ENCODE results near the gene NEK1.
"Not testable (repeated sequence)": the region's sequence is repeated elsewhere in the genome, so short reads cannot be mapped to it uniquely, and the experiment has no call there.

The NEK1 gene

GRCh38 chr4:169627307-169627706, 14.9 kb upstream of the NEK1 start:
- FAIRE-seq = no peak

GRCh38 chr4:169626331-169627282, 14.2 kb upstream of the NEK1 start:
- FAIRE-seq = no peak

- FAIRE-seq = no peak
Measured at GRCh38 chr4:169625886-169626285, 13.5 kb upstream of the NEK1 start.

DNA sequence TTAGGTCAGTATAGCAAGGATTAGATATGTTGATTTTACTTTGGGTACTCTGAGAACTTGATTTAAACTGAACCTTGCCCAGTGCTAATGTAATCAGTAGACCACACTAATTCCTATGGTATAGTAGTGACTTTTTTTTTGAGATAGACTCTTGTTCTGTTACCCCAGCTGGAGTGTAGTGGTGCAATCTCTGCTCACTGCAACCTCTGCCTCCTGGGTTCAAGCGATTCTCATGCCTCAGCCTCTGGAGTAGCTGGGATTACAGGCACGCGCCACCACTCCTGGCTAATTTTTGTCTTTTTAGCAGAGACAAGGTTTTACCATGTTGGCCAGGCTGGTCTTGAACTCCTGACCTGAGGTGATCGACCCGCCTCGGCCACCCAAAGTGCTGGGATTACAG, 11.6 kb upstream of the NEK1 start:
- not testable (repeated sequence) for FAIRE-seq

- no peak for FAIRE-seq
Measured at GRCh38 chr4:169622566-169622965, 10.2 kb upstream of the NEK1 start.

- no peak for FAIRE-seq
Measured at GRCh38 chr4:169621731-169622492, 9.5 kb upstream of the NEK1 start.

DNA sequence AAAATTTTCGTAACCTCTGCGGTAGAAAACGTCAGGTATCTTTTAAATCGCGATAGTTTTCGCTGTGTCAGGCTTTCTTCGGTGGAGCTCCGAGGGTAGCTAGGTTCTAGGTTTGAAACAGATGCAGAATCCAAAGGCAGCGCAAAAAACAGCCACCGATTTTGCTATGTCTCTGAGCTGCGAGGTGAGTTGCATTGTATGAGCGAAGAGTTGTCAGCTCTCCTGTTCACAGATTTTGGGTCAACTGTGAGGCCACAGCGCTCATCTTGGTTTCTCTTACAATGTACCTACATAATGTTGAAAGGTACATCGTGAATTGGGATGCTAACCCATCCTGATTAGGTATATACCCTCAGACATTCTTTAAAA, 8.5 kb upstream of the NEK1 start:
- FAIRE-seq = no peak

GRCh38 chr4:169619958-169620879, 7.8 kb upstream of the NEK1 start, which contains the start of gene CLCN3:
TSS of gene CLCN3 (plus strand) at chr4:169620578. CDS start at chr4:169635929, 15,351 bp downstream.
- FAIRE-seq = peak; percentile 62

DNA sequence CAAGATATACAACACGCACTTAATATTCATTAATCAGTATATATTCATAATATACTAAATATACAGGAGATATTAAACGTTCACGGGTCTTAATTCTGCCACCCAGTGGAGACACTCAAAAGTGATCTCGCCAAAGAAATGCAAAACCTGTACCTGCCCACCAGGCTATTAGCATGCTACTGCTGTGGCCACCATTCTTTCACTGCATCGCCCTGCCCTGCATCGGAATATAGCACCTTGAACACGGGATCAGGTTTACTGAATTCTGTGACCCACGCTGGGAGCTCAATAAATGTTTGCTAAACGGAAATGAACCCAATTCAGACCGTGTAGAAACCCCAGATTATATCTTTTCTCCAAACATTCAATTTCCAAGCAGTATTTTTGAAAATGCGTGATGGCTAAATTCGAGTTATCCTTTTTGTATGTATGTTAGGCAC, 7.2 kb upstream of the NEK1 start:
- no peak for FAIRE-seq

DNA sequence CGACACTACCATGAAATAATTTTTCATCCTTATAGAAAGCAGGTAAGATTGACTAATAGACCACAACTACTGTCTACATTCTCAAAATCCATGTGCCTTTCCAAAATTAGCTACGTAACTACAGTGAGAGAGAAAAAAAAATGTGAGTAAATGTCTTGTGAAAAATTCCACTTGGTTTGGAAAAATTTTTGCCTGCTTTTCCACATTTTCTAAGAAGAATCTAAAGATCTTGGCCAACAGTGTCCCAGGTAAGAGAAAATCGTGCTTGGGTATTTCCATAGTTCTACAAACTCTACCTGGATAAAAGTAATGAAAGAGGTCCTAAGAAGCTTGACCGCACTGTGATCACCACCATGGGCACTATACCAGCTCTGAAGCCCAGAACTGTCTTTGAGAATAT, 6.6 kb upstream of the NEK1 start:
- FAIRE-seq = no peak

- FAIRE-seq = no peak
Measured at GRCh38 chr4:169618286-169618685, 5.9 kb upstream of the NEK1 start.

- FAIRE-seq = no peak
Measured at GRCh38 chr4:169617306-169617705, 4.9 kb upstream of the NEK1 start.

DNA sequence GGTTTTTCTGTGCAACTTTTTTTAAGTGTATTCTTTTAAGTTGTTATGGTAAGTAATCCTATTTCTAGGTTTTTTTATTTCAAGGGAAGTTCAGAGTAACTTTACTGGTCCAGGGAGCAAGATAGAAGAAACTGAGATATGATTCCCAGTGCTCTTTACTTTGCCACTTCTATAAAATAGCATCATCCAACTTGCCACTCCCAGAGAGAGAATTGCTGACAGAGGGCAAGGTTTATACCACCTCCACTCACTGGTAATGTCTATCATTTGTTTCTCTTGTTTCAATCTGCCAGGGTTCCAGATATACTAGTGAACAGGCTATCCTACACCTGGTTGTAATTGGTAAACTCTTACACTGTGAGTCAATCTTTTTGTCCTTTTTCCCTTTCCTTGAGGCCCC, 4.5 kb upstream of the NEK1 start:
- no peak for FAIRE-seq

GRCh38 chr4:169615467-169616106, 3.2 kb upstream of the NEK1 start:
- no peak for FAIRE-seq

- no peak for FAIRE-seq
Measured at GRCh38 chr4:169612871-169613859, 782 bp upstream of the NEK1 start.

GRCh38 chr4:169611157-169611556, 1.2 kb downstream of the NEK1 start:
- no peak for FAIRE-seq

- FAIRE-seq = no peak
Measured at GRCh38 chr4:169604903-169605331, 7.5 kb downstream of the NEK1 start.

- FAIRE-seq = peak; percentile 72
Measured at GRCh38 chr4:169604131-169604900, 8.1 kb downstream of the NEK1 start.

- FAIRE-seq = no peak
Measured at GRCh38 chr4:169603312-169603711, 9.1 kb downstream of the NEK1 start.

Data from colon (tissue), 2 donors.